H7 (cell line): ENCODE results near the gene ADCY5. TPM values are rescaled to one million over a fixed set of nuclear protein-coding genes. Genes with fewer than 3 reads are reported as not detected.

Experiments
- DNase-seq: peaks from one replicate; pipeline ENCODE4 v3.0.0; 2012
- H3K27me3 ChIP-seq: 2 replicates; pipeline ENCODE4 v1.6.0; 2011; ENCODE audit warnings: mild to moderate bottlenecking, low read length; ENCODE audit not compliant: control insufficient read depth, insufficient read depth
- H3K36me3 ChIP-seq: replicated peaks from 2 replicates; pipeline ENCODE4 v1.5.1; 2011; ENCODE audit warnings: low read length; ENCODE audit not compliant: control insufficient read depth, insufficient read depth
- H3K4me3 ChIP-seq: 2 replicates; pipeline ENCODE4 v1.5.1; 2011; ENCODE audit warnings: low read depth, mild to moderate bottlenecking, control low read depth, low read length, moderate library complexity; ENCODE audit not compliant: insufficient read depth
- total RNA-seq: library from RNA; depleted of rRNA; stranded (reverse); fragments of >200 nt; shearing (Covaris generic); gene quantifications from 2 replicates; pipeline ENCODE4 v1.2.3, GENCODE V29; 2014

Gene ADCY5
- total RNA-seq, 1 experiment from 2014 or later, result 2.4 TPM

- H3K27me3 ChIP-seq, result no peaks in the 10 kb centered on the region
- H3K36me3 ChIP-seq, result no peaks in the 10 kb centered on the region
- H3K4me3 ChIP-seq, result no peak overlapping the region
- no peak for DNase-seq
These were observed 35.9 kb downstream of the ADCY5 start for GRCh38 chr3:123412811-123413604.

GRCh38 chr3:123412076-123412475 is 36.8 kb downstream of the ADCY5 start:
- peak; percentile 79 for DNase-seq
- no peak overlapping the region for H3K4me3 ChIP-seq
- no peaks in the 10 kb centered on the region for H3K27me3 ChIP-seq
- no peaks in the 10 kb centered on the region for H3K36me3 ChIP-seq

GRCh38 chr3:123411340-123412040 is 37.4 kb downstream of the ADCY5 start:
- DNase-seq, result no peak
- H3K36me3 ChIP-seq, result no peaks in the 10 kb centered on the region
- H3K27me3 ChIP-seq, result no peaks in the 10 kb centered on the region
- H3K4me3 ChIP-seq, result no peak overlapping the region

- no peak for DNase-seq
- no peak overlapping the region for H3K4me3 ChIP-seq
These were observed 38.8 kb downstream of the ADCY5 start for GRCh38 chr3:123410149-123410515.

GRCh38 chr3:123409443-123410148 is 39.3 kb downstream of the ADCY5 start:
- no peaks in the 10 kb centered on the region for H3K27me3 ChIP-seq
- no peaks in the 10 kb centered on the region for H3K36me3 ChIP-seq
- H3K4me3 ChIP-seq, result no peak overlapping the region
- DNase-seq, result no peak

More at GRCh38 chr3:123410149-123410515, 38.8 kb downstream of the ADCY5 start:
- Histone ChIP-seq H3K27me3 (no peaks in the 10 kb centered on the region), H3K36me3 (no peaks in the 10 kb centered on the region)

- Histone ChIP-seq H3K36me3 (no peaks in the 10 kb centered on the region), H3K4me3 (no peak overlapping the region), H3K27me3 (no peaks in the 10 kb centered on the region; the same call in 1 of the 2 replicates)
- DNase-seq, result no peak
These were observed 42.3 kb downstream of the ADCY5 start for GRCh38 chr3:123406598-123406997.

- H3K4me3 ChIP-seq, result no peak overlapping the region
- no peaks in the 10 kb centered on the region; the same call in 1 of the 2 replicates for H3K27me3 ChIP-seq
- no peaks in the 10 kb centered on the region for H3K36me3 ChIP-seq
- no peak for DNase-seq
These were observed 42.9 kb downstream of the ADCY5 start for GRCh38 chr3:123405936-123406510.

- H3K27me3 ChIP-seq, result no peaks in the 10 kb centered on the region; the same call in 1 of the 2 replicates
- H3K4me3 ChIP-seq, result no peak overlapping the region
- no peaks in the 10 kb centered on the region for H3K36me3 ChIP-seq
- DNase-seq, result no peak
These were observed 43.9 kb downstream of the ADCY5 start for GRCh38 chr3:123405021-123405420.

- H3K36me3 ChIP-seq, result no peaks in the 10 kb centered on the region
These were observed 44.5 kb downstream of the ADCY5 start for GRCh38 chr3:123404391-123404790.

GRCh38 chr3:123401836-123402530 is 46.9 kb downstream of the ADCY5 start:
- no peak overlapping the region for H3K4me3 ChIP-seq
- no peak for DNase-seq
- no peaks in the 10 kb centered on the region; the same call in 1 of the 2 replicates for H3K27me3 ChIP-seq
- no peaks in the 10 kb centered on the region for H3K36me3 ChIP-seq

More at GRCh38 chr3:123404391-123404790, 44.5 kb downstream of the ADCY5 start:
- no peak for DNase-seq
- no peak overlapping the region for H3K4me3 ChIP-seq
- no peaks in the 10 kb centered on the region; the same call in 1 of the 2 replicates for H3K27me3 ChIP-seq

- Histone ChIP-seq H3K27me3 (no peaks in the 10 kb centered on the region; the same call in 1 of the 2 replicates), H3K4me3 (no peak overlapping the region), H3K36me3 (no peaks in the 10 kb centered on the region)
- DNase-seq, result no peak
These were observed 48.7 kb downstream of the ADCY5 start for GRCh38 chr3:123400169-123400568.

GRCh38 chr3:123399653-123400052 is 49.2 kb downstream of the ADCY5 start:
- DNase-seq, result no peak
- Histone ChIP-seq H3K4me3 (no peak overlapping the region), H3K36me3 (no peaks in the 10 kb centered on the region), H3K27me3 (no peaks in the 10 kb centered on the region; the same call in 1 of the 2 replicates)

- DNase-seq, result no peak
- Histone ChIP-seq H3K27me3 (no peaks in the 10 kb centered on the region), H3K36me3 (no peaks in the 10 kb centered on the region), H3K4me3 (no peak overlapping the region)
These were observed 50.7 kb downstream of the ADCY5 start for GRCh38 chr3:123397921-123398785.
